NOMO-1 (cell line): Measurements from ENCODE around the gene NRAS.

Experiments
- DNase-seq, 2 experiments: peaks; one replicate each; lab custom pipeline; 2025; ENCODE audit not compliant: unreplicated experiment in 2 of 2; lab: John Stamatoyannopoulos, UW

The NRAS gene

GRCh38 chr1:114685851-114686250 lies 30.7 kb downstream of the NRAS start:
- no peak for DNase-seq

- no peak for DNase-seq
These were observed 38.9 kb downstream of the NRAS start for GRCh38 chr1:114677691-114678090.

- no peak for DNase-seq
These were observed 40.5 kb downstream of the NRAS start for GRCh38 chr1:114676115-114676514.

- DNase-seq = no peak
These were observed 44.7 kb downstream of the NRAS start for GRCh38 chr1:114671939-114672275.

- peak in 1 of 2 experiments; percentile 7 for DNase-seq
These were observed 45.3 kb downstream of the NRAS start for GRCh38 chr1:114671011-114671938.

GRCh38 chr1:114670083-114671010 lies 46.2 kb downstream of the NRAS start:
- peak; percentile 71 to 87 for DNase-seq

GRCh38 chr1:114669562-114670082 lies 46.9 kb downstream of the NRAS start, which contains the start of gene DENND2C:
Gene DENND2C, minus strand, starts transcription at chr1:114670049. Its CDS starts 44,065 bp downstream, at chr1:114625984.
- no peak for DNase-seq

GRCh38 chr1:114668784-114669561 lies 47.6 kb downstream of the NRAS start:
- no peak for DNase-seq

- no peak for DNase-seq
These were observed 48.2 kb downstream of the NRAS start for GRCh38 chr1:114668373-114668772.

GRCh38 chr1:114666954-114667353 lies 49.6 kb downstream of the NRAS start:
- no peak for DNase-seq

GRCh38 chr1:114660238-114660637 lies 56.3 kb downstream of the NRAS start:
- DNase-seq = no peak
